MCF 10A (cell line): ENCODE data around the gene LRCH3. TPM values are rescaled to one million over a fixed set of nuclear protein-coding genes. Genes with fewer than 3 reads are reported as not detected.

Experiments used
- BruUV-seq: library from RNA; stranded (reverse); fragments of 400-500 nt; replicated peaks from 2 replicates; lab custom pipeline; 2021; lab: Mats Ljungman, UMichigan
- CTCF ChIA-PET: fragments of 300-600 bp; sonication (Branson Sonifier 250); formaldehyde crosslinking; extraction: SDS; loops from one replicate; lab custom pipeline; 2021; ENCODE audit warnings: antibody characterized with exemption, inconsistent platforms; lab: Yijun Ruan, JAX
- POLR2A ChIA-PET: fragments of 300-600, 350-650 bp; sonication (Branson Sonifier 250); formaldehyde crosslinking; extraction: SDS; loops from one replicate; lab custom pipeline; 2020; ENCODE audit warnings: antibody characterized with exemption, inconsistent platforms; lab: Yijun Ruan, JAX
- DNase-seq: peaks from one replicate; pipeline ENCODE4 v3.0.0-alpha.2; 2018; ENCODE audit not compliant: unreplicated experiment
- H3K27ac Mint-ChIP-seq: one replicate; pipeline ENCODE4 v1.8.0; 2022; ENCODE audit warnings: mild to moderate bottlenecking, low read depth, mixed read lengths; ENCODE audit not compliant: unreplicated experiment
- H3K27me3 Mint-ChIP-seq: one replicate; pipeline ENCODE4 v1.8.0; 2022; ENCODE audit warnings: mixed read lengths; ENCODE audit not compliant: insufficient read depth, unreplicated experiment
- H3K36me3 Mint-ChIP-seq: one replicate; pipeline ENCODE4 v1.8.0; 2022; ENCODE audit warnings: mild to moderate bottlenecking, moderate library complexity, mixed read lengths; ENCODE audit not compliant: insufficient read depth, unreplicated experiment
- H3K4me1 Mint-ChIP-seq: one replicate; pipeline ENCODE4 v1.8.0; 2022; ENCODE audit warnings: mixed read lengths; ENCODE audit not compliant: insufficient read depth, unreplicated experiment
- H3K4me3 Mint-ChIP-seq: one replicate; pipeline ENCODE4 v1.8.0; 2022; ENCODE audit warnings: mild to moderate bottlenecking, moderate library complexity, mixed read lengths; ENCODE audit not compliant: unreplicated experiment
- H3K9me3 Mint-ChIP-seq: one replicate; pipeline ENCODE4 v1.8.0; 2022; ENCODE audit warnings: mixed read lengths; ENCODE audit not compliant: unreplicated experiment
- CTCF ChIP-seq: fragments of 200-600 bp; IDR thresholded peaks from one replicate; pipeline ENCODE4 v1.8.0; 2022; ENCODE audit warnings: antibody characterized with exemption, mild to moderate bottlenecking; ENCODE audit not compliant: unreplicated experiment
- intact Hi-C: fragments of 100-400 bp; cut with micrococcal nuclease; formaldehyde crosslinking; loops from 2 replicates; pipeline ENCODE4 v1.14.1; 2022
- total RNA-seq: library from RNA; stranded (reverse); gene quantifications from 2 replicates; pipeline ENCODE4 v1.2.3, GENCODE V29; 2022

The LRCH3 gene
- total RNA-seq, 1 experiment from 2014 or later = 58.8 TPM

- Mint-ChIP-seq H3K27ac (no peak overlapping the region), H3K36me3 (peaks cover 54% of the 10 kb centered on the region), H3K4me1 (no peaks in the 10 kb centered on the region), H3K4me3 (no peak overlapping the region), H3K27me3 (no peaks in the 10 kb centered on the region), H3K9me3 (no peaks in the 10 kb centered on the region)
- ChIA-PET POLR2A (no interaction called here), CTCF (no interaction called here)
- TF ChIP-seq CTCF = no peak
- intact Hi-C loops = no loop called here
- no peak for DNase-seq
- BruUV-seq = no TSS peak
These were observed 87.4 kb downstream of the LRCH3 start for GRCh38 chr3:197878427-197878826.

GRCh38 chr3:197880491-197881269 is 89.6 kb downstream of the LRCH3 start:
- ChIA-PET POLR2A (interaction anchor here (1.6 kb wide), 1 partner anchor 9 kb away, joined by 5 read pairs; no protein-coding TSS in a partner anchor), CTCF (no interaction called here)
- no peak for TF ChIP-seq CTCF
- Mint-ChIP-seq H3K27me3 (no peaks in the 10 kb centered on the region), H3K9me3 (no peaks in the 10 kb centered on the region), H3K4me1 (no peaks in the 10 kb centered on the region), H3K4me3 (no peak overlapping the region), H3K27ac (peak overlapping the region; percentile 29), H3K36me3 (peaks cover 52% of the 10 kb centered on the region)
- intact Hi-C loops = no loop called here
- no TSS peak for BruUV-seq
- DNase-seq = no peak

- Mint-ChIP-seq H3K9me3 (no peaks in the 10 kb centered on the region), H3K36me3 (peaks cover 52% of the 10 kb centered on the region), H3K4me3 (no peak overlapping the region), H3K4me1 (no peaks in the 10 kb centered on the region), H3K27ac (peak overlapping the region; percentile 29), H3K27me3 (no peaks in the 10 kb centered on the region)
- intact Hi-C loops = no loop called here
- CTCF ChIA-PET = no interaction called here
- POLR2A ChIA-PET = interaction anchor here (1.6 kb wide), 1 partner anchor 9 kb away, joined by 5 read pairs; no protein-coding TSS in a partner anchor
- no peak for TF ChIP-seq CTCF
- no peak for DNase-seq
- no TSS peak for BruUV-seq
These were observed 90.4 kb downstream of the LRCH3 start for GRCh38 chr3:197881270-197881969.

GRCh38 chr3:197881970-197882338 is 90.9 kb downstream of the LRCH3 start:
- no peak overlapping the region for H3K4me3 Mint-ChIP-seq
- ChIA-PET POLR2A (no interaction called here), CTCF (no interaction called here)
- TF ChIP-seq CTCF = no peak
- H3K36me3 Mint-ChIP-seq = peaks cover 52% of the 10 kb centered on the region
- no peaks in the 10 kb centered on the region for H3K4me1 Mint-ChIP-seq
- H3K27ac Mint-ChIP-seq = no peak overlapping the region
- no TSS peak for BruUV-seq
- no peaks in the 10 kb centered on the region for H3K9me3 Mint-ChIP-seq
- intact Hi-C loops = no loop called here
- no peak for DNase-seq
- H3K27me3 Mint-ChIP-seq = no peaks in the 10 kb centered on the region
